ENCODE measurements around the gene ZFPL1. TPM values are rescaled to one million over a fixed set of nuclear protein-coding genes. Genes with fewer than 3 reads are reported as not detected.

ZFPL1 gene
- total RNA-seq, 2 experiments from 2014 or later = 27.2 to 29.8 TPM

Small RNAs within 50 kb of the gene (microRNA-seq; reads per million reads assigned to microRNA genes)
- not detected for gene MIR6751 (ENCODE audit: borderline microRNAs expressed, borderline replicate concordance)

Other genes with a start within 250 kb of the ZFPL1 start
- 1 to 10 TPM in 1 of 2 experiments, under 1 TPM in 1; 0.42 to 1.3 TPM for gene CDC42BPG, start 239.6 kb upstream of the ZFPL1 start, total RNA-seq
- gene EHD1, start 205.6 kb upstream of the ZFPL1 start, total RNA-seq = 100 to 1,000 TPM; 131 to 149 TPM
- gene ATG2A, start 167.0 kb upstream of the ZFPL1 start, total RNA-seq = 10 to 100 TPM; 23.0 to 25.7 TPM
- gene PPP2R5B, start 159.5 kb upstream of the ZFPL1 start, total RNA-seq = 10 to 100 TPM; 12.0 to 13.7 TPM
- gene GPHA2, start 148.3 kb upstream of the ZFPL1 start, total RNA-seq = not detected
- gene MAJIN, start 112.1 kb upstream of the ZFPL1 start, total RNA-seq = under 1 TPM; 0.20 to 0.54 TPM
- gene BATF2, start 87.3 kb upstream of the ZFPL1 start, total RNA-seq = under 1 TPM in 1 of 2 experiments, not detected in 1; 0.10 TPM
- 10 to 100 TPM; 62.4 to 65.3 TPM for gene ARL2, start 70.1 kb upstream of the ZFPL1 start, total RNA-seq
- gene SNX15, start 56.8 kb upstream of the ZFPL1 start, total RNA-seq = 10 to 100 TPM; 28.3 to 34.8 TPM
- gene SAC3D1, start 43.0 kb upstream of the ZFPL1 start, total RNA-seq = 10 to 100 TPM; 35.9 to 40.5 TPM
- 1 to 10 TPM; 6.3 to 7.3 TPM for gene NAALADL1, start 25.7 kb upstream of the ZFPL1 start, total RNA-seq
- gene CDCA5, start 182 bp upstream of the ZFPL1 start, total RNA-seq = 100 to 1,000 TPM; 105 to 109 TPM
- gene VPS51, start 12.0 kb downstream of the ZFPL1 start, total RNA-seq = 100 to 1,000 TPM; 146 to 148 TPM
- 10 to 100 TPM; 26.1 to 27.7 TPM for gene TM7SF2, start 27.6 kb downstream of the ZFPL1 start, total RNA-seq
- gene ZNHIT2, start 33.5 kb downstream of the ZFPL1 start, total RNA-seq = 1 to 10 TPM; 8.6 to 9.9 TPM
- 1,000 to 10,000 TPM; 1,051 to 1,116 TPM for gene FAU, start 37.9 kb downstream of the ZFPL1 start, total RNA-seq
- 10 to 100 TPM; 49.5 to 55.4 TPM for gene MRPL49, start 38.1 kb downstream of the ZFPL1 start, total RNA-seq
- gene SYVN1, start 50.3 kb downstream of the ZFPL1 start, total RNA-seq = 10 to 100 TPM; 40.5 to 42.2 TPM
- not detected for gene SPDYC, start 86.0 kb downstream of the ZFPL1 start, total RNA-seq
- 100 to 1,000 TPM; 192 to 207 TPM for gene CAPN1, start 97.7 kb downstream of the ZFPL1 start, total RNA-seq
- gene POLA2, start 177.7 kb downstream of the ZFPL1 start, total RNA-seq = 10 to 100 TPM; 47.7 to 55.2 TPM
- under 1 TPM; 0.25 to 0.67 TPM for gene CDC42EP2, start 230.6 kb downstream of the ZFPL1 start, total RNA-seq
- gene DPF2, start 249.6 kb downstream of the ZFPL1 start, total RNA-seq = 10 to 100 TPM; 61.1 to 75.6 TPM